Ovary (tissue), 3 donors: ENCODE measurements around the gene EFNB3.

Source experiments
- CTCF ChIP-seq, 3 donors: fragments of 450-650 bp in 2 of 3; fragments of 200-600 bp in 1 of 3; IDR thresholded peaks; one replicate each; pipeline versions ENCODE4 v1.5.1 to v1.8.0; 2016 to 2022; ENCODE audit warnings: antibody characterized with exemption in 3 of 3, mild to moderate bottlenecking in 1 of 3
- POLR2A ChIP-seq: fragments of 450-650 bp; IDR thresholded peaks from one replicate; pipeline ENCODE4 v1.6.1; 2017; ENCODE audit warnings: antibody characterized with exemption, mild to moderate bottlenecking, moderate library complexity
- donor health status: DM: no; HTN: no; CAD: no.

- TF ChIP-seq CTCF (IDR thresholded peaks at IDR 0.05) (no peak), POLR2A (no peak)
Observed at GRCh38 chr17:7713782-7714181, 8.8 kb downstream of the EFNB3 start.
